Kidney capillary endothelial cell (primary cell): ENCODE measurements around the gene XBP1.
"Not testable (repeated sequence)": the region's sequence is repeated elsewhere in the genome, so short reads cannot be mapped to it uniquely, and the experiment has no call there.

ENCODE experiments used
- DNase-seq: peaks from one replicate; pipeline ENCODE4 v3.0.0-alpha.2; 2018; ENCODE audit warnings: low spot score

The XBP1 gene

GRCh38 chr22:28817919-28818859 lies 17.8 kb upstream of the XBP1 start:
- DNase-seq = no peak

- no peak for DNase-seq
Observed at GRCh38 chr22:28817064-28817463, 16.7 kb upstream of the XBP1 start.

GRCh38 chr22:28815729-28816128 lies 15.4 kb upstream of the XBP1 start:
- DNase-seq = no peak

- DNase-seq = no peak
Observed at GRCh38 chr22:28815111-28815510, 14.7 kb upstream of the XBP1 start.

GRCh38 chr22:28813772-28814518 lies 13.6 kb upstream of the XBP1 start:
- no peak for DNase-seq

GRCh38 chr22:28812516-28812915 lies 12.1 kb upstream of the XBP1 start:
- DNase-seq = no peak

- peak; percentile 32 for DNase-seq
Observed at GRCh38 chr22:28810821-28811491, 10.6 kb upstream of the XBP1 start.

GRCh38 chr22:28808716-28809355 lies 8.5 kb upstream of the XBP1 start:
- DNase-seq = no peak

- DNase-seq = not testable (repeated sequence)
Observed at GRCh38 chr22:28805426-28805825, 5.1 kb upstream of the XBP1 start.

- DNase-seq = no peak
Observed at GRCh38 chr22:28802595-28803123, 2.3 kb upstream of the XBP1 start.

- DNase-seq = no peak
Observed at GRCh38 chr22:28801845-28802594, 1.7 kb upstream of the XBP1 start.

- DNase-seq = peak; percentile 55
Observed at GRCh38 chr22:28799606-28800307, 612 bp downstream of the XBP1 start.

- DNase-seq = peak; percentile 76
Observed at GRCh38 chr22:28798810-28799605, 1.4 kb downstream of the XBP1 start.

- DNase-seq = no peak
Observed at GRCh38 chr22:28795932-28796856, 4.2 kb downstream of the XBP1 start.

GRCh38 chr22:28795071-28795693 lies 5.2 kb downstream of the XBP1 start:
- DNase-seq = no peak

GRCh38 chr22:28793976-28794584 lies 6.3 kb downstream of the XBP1 start:
- DNase-seq = no peak
